Ovary (tissue), 9 donors: Measurements from ENCODE around the gene LSM14A. TPM values are rescaled to one million over a fixed set of nuclear protein-coding genes. Genes with fewer than 3 reads are reported as not detected.

Source experiments
- DNase-seq, 5 donors: peaks; one replicate each; pipeline ENCODE4 v3.0.0-alpha.2; 2019 to 2020
- H3K27ac ChIP-seq, 2 donors: fragments of 200-600 bp; one replicate each; pipeline versions ENCODE4 v1.5.1 to v1.8.0; 2019 to 2022
- H3K27me3 ChIP-seq: fragments of 200-600 bp; one replicate; pipeline ENCODE4 v1.8.0; 2022
- H3K36me3 ChIP-seq: fragments of 200-600 bp; sonication (generic); one replicate; pipeline ENCODE4 v1.5.1; 2019
- H3K4me1 ChIP-seq: one replicate; pipeline ENCODE4 v1.8.1; 2013; ENCODE audit warnings: mild to moderate bottlenecking, moderate library complexity; ENCODE audit not compliant: insufficient read depth
- H3K4me3 ChIP-seq: fragments of 200-600 bp; sonication (generic); one replicate; pipeline ENCODE4 v1.5.1; 2017
- H3K9me3 ChIP-seq, 2 donors: fragments of 200-600 bp in 1 of 2; sonication (generic) in 1 of 2; one replicate each; pipeline versions ENCODE4 v1.5.1 to v1.8.1; 2013 to 2019; ENCODE audit warnings: mild to moderate bottlenecking in 1 of 2, moderate library complexity in 1 of 2
- EP300 ChIP-seq: sonication (generic); formaldehyde crosslinking; IDR thresholded peaks from one replicate; pipeline ENCODE4 v1.6.1; 2017; ENCODE audit warnings: antibody characterized with exemption
- POLR2A ChIP-seq: fragments of 450-650 bp; IDR thresholded peaks from one replicate; pipeline ENCODE4 v1.6.1; 2017; ENCODE audit warnings: antibody characterized with exemption, mild to moderate bottlenecking, moderate library complexity
- WGBS, 3 donors: extraction: QIAGEN DNeasy Blood & Tissue Kit in 1 of 3; methylation state at CpG; one replicate each; pipeline versions ENCODE4 v1.1.5 to v1.1.7; 2013 to 2017; 5-methylcytosine and 5-hydroxymethylcytosine counted together
- intact Hi-C, 4 donors: fragments of 100-400 bp; cut with DNase I; formaldehyde crosslinking; loops; one replicate each; pipeline versions ENCODE4 v1.11.0 to v1.15.1; 2022 to 2023
- polyA plus RNA-seq, 2 donors: library from polyadenylated mRNA; stranded (reverse); fragments of 200-250 nt in 1 of 2; fragments of 350-450 nt in 1 of 2; fragmentation: Illumina TruSeq in 1 of 2; extraction: RNeasy Lipid Tissue Mini Kit (QIAGEN cat#74804) in 1 of 2; gene quantifications; one replicate each; pipeline ENCODE4 v1.2.3, GENCODE V29; 2013 to 2014
- total RNA-seq, 7 donors: library from RNA; depleted of rRNA in 2 of 7; stranded (reverse); fragments of >200 nt in 2 of 7; fragmentation: NEBNext Ultra II Directional in 3 of 7; extraction: Animal tissue kit (Norgen Biotek cat#: 25700) in 3 of 7; gene quantifications; one replicate each; pipeline versions ENCODE4 v1.1.0 to v1.2.4, GENCODE V29; 2016 to 2023
- TF ChIP-seq, protein P1 (sequence below), 3 donors: fragments of 450-650 bp in 2 of 3; fragments of 200-600 bp in 1 of 3; IDR thresholded peaks; one replicate each; pipeline versions ENCODE4 v1.5.1 to v1.8.0; 2016 to 2022; ENCODE audit warnings: antibody characterized with exemption in 3 of 3, mild to moderate bottlenecking in 1 of 3
- donor health status: DM: no; HTN: no; CAD: no; lungs with moderate emphysema.
- donor health status: DM: no; HTN: no; CAD: no.
- donor health status: Bipolar disorder and iron deficiency.
- donor health status: DM: yes; HTN: yes; CAD: no.
- donor health status: DM: no; HTN: no; CAD: no.
- donor health status: DM: yes; HTN: yes; CAD: no.

LSM14A gene
- total and polyA plus RNA-seq, 9 donors, result 85.8 to 130 (median 114) TPM

DNA sequence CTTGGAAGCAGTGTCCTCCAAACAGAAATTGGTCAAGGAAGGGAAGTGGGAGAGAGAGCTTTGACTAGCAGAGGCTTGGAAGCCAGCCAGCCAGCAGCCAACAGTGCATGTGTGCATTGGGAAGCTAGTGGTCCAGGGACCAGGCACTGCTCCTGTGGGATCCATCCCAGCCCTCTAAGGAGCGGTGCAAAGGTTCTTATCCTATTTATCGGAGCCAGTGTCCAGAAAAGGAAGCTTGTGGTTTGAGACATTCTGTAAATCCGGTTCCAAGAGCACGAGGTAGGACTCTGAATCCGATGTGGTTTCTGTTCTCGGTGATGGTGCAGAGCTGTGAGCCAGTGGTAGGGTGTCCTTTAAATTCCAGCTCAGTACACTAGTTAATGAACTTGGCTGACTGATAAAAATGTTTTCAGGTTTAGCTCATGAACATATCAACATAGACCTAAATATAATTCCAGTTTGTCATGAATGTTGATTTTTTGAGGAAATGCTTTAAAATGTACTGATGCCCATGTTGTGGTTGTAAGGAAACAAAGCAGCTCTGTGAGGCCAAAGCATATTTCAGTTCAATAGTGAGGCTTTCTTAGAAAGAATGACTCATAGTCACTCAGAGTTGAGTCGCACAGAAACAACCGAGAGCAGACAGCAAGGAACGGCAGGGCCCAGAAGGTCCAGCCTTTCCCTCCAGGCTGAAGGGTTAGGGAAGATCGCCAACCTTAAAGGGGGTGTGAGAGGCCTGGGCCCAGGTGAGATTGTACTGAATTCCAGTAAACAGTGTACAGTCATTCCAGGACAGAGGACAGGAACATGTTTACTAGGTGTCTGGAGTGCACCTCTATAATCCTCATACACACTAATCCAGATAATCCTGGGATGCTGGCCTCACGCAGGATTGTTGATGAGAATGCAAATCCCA lies 60.5 kb downstream of the LSM14A start:
- intact Hi-C loops, result no loop called here
- peak; percentile 52 to 75 (median 63) for DNase-seq
- Histone ChIP-seq H3K9me3 (no peaks in the 10 kb centered on the region), H3K27me3 (no peaks in the 10 kb centered on the region), H3K27ac (peak overlapping the region in 1 of 2 donors; percentile 56), H3K4me3 (no peak overlapping the region), H3K36me3 (no peaks in the 10 kb centered on the region), H3K4me1 (peaks cover 9% of the 10 kb centered on the region)
- TF ChIP-seq POLR2A (no peak), EP300 (no peak)
- TF ChIP-seq, protein P1, sequence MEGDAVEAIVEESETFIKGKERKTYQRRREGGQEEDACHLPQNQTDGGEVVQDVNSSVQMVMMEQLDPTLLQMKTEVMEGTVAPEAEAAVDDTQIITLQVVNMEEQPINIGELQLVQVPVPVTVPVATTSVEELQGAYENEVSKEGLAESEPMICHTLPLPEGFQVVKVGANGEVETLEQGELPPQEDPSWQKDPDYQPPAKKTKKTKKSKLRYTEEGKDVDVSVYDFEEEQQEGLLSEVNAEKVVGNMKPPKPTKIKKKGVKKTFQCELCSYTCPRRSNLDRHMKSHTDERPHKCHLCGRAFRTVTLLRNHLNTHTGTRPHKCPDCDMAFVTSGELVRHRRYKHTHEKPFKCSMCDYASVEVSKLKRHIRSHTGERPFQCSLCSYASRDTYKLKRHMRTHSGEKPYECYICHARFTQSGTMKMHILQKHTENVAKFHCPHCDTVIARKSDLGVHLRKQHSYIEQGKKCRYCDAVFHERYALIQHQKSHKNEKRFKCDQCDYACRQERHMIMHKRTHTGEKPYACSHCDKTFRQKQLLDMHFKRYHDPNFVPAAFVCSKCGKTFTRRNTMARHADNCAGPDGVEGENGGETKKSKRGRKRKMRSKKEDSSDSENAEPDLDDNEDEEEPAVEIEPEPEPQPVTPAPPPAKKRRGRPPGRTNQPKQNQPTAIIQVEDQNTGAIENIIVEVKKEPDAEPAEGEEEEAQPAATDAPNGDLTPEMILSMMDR (IDR thresholded peaks at IDR 0.05), result no peak
- WGBS, 3 donors, result 11 to 16% (median 15%) methylated on average over 11 of the region's 11 CpGs

DNA sequence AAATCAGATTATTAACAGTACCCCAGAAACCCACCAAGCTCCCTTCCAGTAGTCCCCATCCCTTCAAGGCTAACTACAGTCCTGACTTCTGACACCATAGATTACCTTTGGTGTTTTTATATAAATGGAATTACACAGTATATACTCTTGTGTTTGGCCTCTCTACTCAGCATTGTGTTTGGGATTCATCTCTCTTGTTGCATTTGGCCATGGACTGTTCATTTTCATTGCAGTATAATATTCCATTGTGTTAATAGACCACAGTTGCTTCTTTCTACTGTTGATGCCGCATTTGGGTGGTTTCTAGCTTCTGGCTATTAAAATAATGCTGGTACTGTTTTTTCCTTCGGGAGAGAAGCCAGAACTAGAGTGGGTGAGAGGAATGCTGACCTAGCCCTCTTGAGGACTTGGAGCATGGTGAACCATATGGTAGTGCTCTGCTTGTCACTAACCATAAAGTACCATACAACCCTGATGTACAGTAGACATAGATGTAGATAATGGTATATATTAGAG lies 63.2 kb downstream of the LSM14A start:
- intact Hi-C loops, result no loop called here
- Histone ChIP-seq H3K36me3 (no peaks in the 10 kb centered on the region), H3K4me1 (peaks cover 9% of the 10 kb centered on the region), H3K27ac (no peak overlapping the region), H3K4me3 (no peak overlapping the region), H3K9me3 (no peaks in the 10 kb centered on the region), H3K27me3 (no peaks in the 10 kb centered on the region)
- WGBS, 3 donors, result 84 to 91% (median 87%) methylated on average over 2 of the region's 2 CpGs
- no peak for DNase-seq
- TF ChIP-seq EP300 (no peak), POLR2A (no peak)
- TF ChIP-seq, protein P1 (IDR thresholded peaks at IDR 0.05), result no peak

DNA sequence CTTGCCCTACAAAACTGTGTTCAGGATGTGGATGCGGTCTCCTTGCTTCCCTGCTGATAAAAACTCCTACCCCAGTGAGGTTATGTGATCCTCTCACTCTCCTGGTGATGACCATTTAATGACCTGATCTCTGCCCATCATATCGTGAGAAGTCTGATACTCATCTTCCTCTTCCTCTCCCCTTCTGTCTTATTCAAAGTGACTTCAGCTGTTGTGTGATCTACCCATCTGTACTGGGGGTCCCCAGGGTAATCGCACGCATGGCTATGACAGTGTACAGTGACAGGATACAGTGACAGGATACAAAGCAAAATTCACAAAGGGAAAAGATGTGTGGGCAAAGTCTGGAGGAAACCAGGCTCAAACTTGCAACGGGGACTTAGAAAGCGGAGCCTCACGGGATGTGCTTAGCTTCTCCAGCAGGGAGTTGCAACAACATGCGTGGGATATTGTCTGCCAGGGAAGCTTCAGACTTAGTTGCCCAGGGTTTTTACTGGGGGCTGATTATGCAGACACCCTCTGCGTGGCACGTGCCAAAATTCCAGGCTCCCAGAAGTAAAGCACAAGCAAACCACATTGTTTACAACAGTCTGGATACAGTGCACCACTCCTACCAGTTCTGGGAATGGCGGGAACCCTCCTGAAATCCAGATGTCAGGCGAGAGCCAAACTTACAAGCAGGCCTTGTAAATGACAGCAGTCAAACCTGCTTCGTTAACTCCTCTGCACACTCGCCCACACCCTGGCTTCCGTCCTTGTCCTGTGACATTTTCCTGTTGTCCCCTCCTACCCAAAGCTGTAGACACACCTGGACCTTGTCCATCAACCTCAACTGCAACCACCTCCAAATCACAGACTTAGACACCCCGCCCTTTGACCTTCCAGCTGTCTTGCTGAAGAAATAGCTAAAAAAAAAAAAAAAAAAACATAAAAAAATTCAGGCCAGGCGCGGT lies 64.0 kb downstream of the LSM14A start:
- H3K4me1 ChIP-seq, result peaks cover 9% of the 10 kb centered on the region
- H3K36me3 ChIP-seq, result no peaks in the 10 kb centered on the region
- TF ChIP-seq EP300 (no peak), POLR2A (no peak)
- TF ChIP-seq, protein P1 (IDR thresholded peaks at IDR 0.05), result no peak
- H3K4me3 ChIP-seq, result no peak overlapping the region
- H3K9me3 ChIP-seq, result no peaks in the 10 kb centered on the region
- no peak overlapping the region for H3K27ac ChIP-seq
- intact Hi-C loops, result no loop called here
- WGBS, 3 donors, result 33 to 54% (median 37%) methylated on average over 18 of the region's 18 CpGs
- no peaks in the 10 kb centered on the region for H3K27me3 ChIP-seq
- peak in 1 of 5 donors; percentile 30 for DNase-seq

DNA sequence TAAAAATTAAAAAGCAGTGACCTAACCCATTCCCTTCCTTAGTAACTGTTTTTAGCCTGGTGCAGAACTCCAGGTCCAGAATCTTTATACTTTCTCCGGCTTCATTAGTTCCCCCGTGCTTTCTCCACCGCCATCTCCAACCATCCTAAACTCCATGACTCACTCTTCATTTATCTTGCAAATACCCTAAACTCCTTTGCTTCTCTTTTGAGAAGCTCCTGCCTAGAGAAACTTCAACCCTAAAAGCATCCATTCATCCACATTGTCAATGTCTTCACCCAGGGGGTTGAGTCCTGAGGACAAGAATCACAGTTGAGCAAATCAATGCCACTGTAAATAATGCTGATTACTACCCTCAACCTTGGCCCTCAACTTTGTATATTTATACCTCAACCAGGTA lies 65.0 kb downstream of the LSM14A start:
- intact Hi-C loops, result no loop called here
- H3K4me1 ChIP-seq, result peaks cover 9% of the 10 kb centered on the region
- no peaks in the 10 kb centered on the region for H3K9me3 ChIP-seq
- WGBS, 3 donors, result 63 to 94% (median 66%) methylated on average over 3 of the region's 3 CpGs
- no peak overlapping the region for H3K27ac ChIP-seq
- H3K4me3 ChIP-seq, result no peak overlapping the region
- no peaks in the 10 kb centered on the region for H3K27me3 ChIP-seq
- H3K36me3 ChIP-seq, result no peaks in the 10 kb centered on the region
- DNase-seq, result no peak
- TF ChIP-seq, protein P1 (IDR thresholded peaks at IDR 0.05), result no peak
- TF ChIP-seq POLR2A, result no peak
- TF ChIP-seq EP300, result no peak
